ENCODE measurements around the gene C14orf180.

Gene C14orf180

DNA sequence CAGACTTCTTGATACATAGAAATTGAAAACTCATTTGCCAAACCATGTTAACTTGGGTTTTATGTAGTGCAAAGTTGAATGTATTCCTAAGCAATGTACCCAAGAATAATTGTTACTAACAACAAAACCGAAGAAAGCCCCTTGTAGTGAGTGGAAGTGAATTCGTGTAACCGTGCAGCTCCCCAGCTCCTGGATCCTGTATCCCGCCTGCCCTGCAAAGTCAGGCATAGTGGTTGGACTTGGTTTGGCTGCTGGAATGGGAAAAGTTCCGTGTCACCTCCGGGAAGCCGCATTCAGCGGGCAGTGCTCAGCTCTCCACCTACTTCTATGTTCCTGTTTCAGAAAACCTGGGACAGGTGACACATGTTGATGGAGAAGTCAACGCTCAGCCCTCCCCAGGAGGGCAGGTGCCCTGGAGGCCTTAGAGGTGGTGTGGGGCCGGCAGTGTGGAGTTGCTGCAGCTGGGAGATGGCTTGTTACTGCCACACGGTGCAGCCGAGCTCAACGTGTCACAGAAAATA, 29.2 kb upstream of the C14orf180 start:
- no peak for DNase-seq (ENCODE audit: low read depth)

DNA sequence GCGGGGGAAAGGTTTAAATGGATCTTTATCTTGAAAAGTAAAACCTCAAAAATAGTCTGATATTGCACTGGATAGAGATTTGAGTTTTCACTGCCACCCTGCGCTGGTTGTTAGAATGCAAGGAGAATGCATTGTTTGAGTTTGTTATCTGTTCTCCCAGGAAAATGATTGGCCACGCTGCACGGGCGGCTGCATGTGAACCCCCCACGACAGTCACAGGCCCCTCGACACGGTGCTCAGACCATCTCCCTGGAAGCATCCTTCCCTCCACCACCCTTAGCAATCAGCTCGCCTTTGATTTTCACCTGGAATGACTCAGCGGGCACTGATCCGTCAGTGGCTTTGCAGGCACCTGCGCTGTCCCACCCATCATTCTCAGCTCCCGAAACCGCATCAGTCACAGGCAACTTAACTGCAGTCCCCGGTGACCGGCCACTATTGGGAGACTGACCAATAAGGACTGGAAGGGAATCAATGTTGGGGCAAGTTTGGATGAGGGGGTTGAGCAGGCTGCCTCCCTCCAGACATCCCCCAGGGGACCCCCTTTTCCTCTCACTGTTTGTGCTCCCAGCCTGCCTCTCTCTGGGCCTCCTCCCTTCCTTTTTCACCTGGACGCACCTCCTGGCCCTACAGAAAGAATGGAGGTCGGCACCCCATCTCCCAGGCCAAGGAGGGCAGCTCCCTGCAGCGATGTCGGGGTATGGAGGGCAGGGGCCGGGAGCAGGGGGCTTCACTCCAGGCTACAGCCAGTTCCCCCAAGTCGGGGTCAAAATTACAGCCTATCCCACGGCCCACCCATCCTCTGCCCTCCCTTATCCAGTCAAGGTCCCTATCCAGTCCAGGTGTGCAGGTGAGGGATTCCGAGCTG, 28.5 kb upstream of the C14orf180 start:
- DNase-seq (ENCODE audit: low read depth), result no peak

DNA sequence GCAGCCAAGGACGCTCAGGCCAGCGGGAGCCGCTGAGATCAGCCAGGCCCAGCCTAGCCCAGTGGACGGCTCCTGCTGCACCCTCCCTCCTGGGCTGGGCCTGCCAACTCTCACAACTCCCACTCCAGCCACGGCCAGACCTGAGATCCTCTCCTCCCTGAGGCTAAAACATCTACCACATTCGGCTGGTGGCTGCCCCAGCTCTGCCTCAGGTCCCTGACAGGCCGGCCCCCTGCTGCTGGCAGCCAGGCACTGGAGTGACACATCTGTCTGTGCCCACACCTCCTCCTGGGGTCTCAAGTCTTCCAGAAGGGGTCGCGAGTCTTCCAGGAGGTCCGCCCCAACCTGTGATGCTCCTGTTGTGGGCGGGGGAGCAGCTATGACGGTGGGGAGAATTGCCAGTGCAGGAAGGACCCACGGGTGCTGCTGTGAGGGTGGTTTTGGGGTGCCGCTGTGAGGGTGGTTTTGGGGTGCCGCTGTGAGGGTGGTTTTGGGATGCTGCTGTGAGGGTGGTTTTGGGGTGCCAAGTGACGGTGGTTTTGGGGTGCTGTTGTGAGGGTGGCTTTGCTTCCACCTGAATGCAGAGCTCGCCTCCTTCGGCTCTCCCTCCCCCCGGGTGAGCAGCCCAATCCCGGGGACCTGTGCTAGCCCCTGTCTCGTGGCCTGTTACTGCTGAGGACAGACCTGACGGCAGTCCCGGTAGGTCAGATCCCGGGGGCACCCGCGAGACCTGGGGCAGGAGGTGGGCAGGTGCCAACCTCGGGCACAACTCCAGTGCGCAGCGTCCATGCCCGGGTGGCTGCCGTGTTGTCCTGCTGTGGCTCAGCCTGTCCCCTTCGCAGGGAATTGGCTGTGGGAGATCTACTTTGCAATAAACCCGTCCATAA, 27.5 kb upstream of the C14orf180 start:
- DNase-seq (ENCODE audit: low read depth), result no peak

DNA sequence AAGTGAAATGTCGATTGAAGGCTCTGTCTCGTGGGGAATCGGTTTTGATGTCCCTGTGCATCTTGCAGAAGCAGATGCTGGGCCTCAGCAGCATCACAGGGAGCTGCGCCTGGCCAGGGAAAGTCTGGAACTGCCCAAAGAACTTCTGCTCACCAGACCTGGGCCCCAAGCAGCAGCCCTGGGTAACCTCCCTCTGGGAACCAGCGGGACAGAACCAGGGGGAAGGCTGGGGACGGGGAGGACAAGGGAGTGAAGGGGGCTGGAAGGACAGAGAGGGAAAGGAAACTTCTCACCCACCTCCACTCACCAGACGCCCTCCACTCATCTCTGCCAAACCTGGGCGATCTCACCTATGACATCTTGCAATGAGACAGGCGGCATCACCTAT, 26.8 kb upstream of the C14orf180 start:
- DNase-seq (ENCODE audit: low read depth), result no peak

DNA sequence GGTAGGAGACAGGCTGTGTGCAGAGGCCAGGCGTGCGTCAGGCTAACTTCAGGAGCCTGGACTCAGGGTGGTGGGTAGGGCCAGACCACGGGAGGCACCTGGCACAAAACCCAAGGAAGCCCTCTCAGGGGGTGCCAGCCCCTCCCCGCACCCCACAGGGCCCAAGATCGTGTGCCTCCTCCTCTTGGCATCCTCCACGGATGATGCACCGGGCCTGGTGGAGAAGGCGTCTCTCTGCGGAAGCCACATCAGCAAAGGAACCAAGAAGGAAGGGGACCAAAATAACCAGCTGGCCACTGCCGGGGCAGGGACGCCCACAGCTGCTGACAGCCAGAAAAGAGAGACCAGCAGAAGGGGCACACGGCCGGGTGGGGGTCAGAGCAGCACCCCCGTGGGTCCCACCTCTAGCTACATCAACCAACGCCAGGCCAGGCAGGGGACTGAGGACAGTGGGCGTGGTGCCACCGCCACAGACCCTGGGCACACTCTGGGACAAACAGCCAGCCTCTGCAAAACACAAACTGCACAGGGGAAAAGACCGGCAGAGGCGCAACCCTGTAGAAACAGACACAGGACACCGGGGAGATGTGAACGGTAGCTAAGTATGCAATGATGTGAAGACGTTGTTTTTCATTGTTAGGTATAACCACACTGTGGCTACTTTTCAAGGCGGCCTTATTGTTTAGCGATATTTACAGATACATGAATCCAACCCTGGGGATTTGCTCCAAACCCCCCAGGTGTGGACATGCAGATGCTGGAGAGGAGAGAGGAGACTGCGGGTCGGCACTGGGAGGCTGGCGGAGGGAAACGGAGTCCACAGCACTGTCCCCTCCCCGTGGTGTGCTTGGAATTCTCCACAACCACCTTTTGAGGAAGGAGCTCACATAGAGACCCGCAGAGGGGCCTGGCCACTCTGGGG, 26.1 kb upstream of the C14orf180 start:
- no peak for DNase-seq (ENCODE audit: low read depth)

DNA sequence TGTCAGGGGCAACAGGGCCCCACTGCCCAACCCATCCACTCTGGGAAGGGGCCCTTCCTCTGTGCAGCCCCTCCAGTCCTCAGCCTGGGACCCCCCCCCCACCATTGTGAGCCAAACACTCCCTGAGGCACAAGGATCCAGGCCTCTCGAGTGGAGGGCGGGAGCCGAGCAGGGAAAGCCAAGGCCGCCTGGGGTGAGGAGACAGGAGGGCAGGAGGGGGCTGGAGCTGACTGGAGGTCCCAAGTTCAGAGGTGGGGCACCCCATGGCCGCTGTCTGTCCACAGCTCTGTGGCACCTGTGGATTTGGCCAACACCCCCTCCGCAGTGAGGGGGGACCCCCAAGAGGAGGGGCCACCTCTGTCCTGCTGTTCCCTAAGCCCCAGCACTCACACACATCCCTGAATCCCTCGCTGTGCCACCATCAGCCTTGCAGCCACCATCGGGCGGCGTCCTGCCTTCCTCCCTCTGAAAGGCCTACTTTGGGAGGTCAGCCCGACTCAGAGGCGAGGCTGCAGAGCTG, 25.4 kb upstream of the C14orf180 start:
- no peak for DNase-seq (ENCODE audit: low read depth)

DNA sequence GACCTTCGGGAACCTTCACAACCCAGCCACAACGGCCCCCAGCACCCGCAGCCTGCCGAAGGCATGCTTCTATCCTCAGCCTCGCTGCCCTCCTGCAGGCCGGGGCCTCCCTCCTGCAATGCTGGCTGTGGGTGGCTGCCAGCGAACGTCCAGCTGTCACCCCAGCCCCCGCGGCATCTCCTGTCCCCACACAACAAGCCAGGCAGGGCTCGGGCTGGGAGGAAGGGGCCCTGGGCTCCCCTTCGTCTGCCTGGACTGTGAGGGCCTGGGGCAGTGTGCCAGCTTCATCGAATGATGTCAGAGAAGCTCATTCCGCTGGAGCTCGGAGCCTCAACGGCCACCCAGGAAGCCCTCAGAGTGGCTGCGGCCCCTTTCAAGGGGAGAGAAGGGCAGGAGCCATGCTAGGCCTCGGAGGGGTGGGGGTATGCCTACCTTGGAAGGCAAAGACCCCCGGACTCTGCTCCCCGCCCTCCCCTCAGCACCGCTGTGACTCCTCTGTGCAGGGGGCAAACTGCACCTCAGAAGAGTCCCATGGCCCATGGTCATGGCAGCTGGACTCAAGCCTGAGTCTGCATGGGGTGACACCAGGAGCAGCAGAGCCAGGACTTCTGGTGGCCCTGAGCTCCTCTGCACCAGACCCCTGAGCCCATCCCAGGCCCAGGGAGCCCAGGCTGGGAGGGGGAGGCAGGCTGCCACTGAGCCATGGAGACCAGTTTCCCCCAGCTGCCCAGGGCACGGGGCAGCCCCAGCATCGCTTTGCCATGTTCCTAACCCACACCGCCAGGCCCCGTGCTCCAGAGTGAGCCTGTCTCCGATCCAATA, 24.7 kb upstream of the C14orf180 start:
- DNase-seq (ENCODE audit: low read depth), result no peak

DNA sequence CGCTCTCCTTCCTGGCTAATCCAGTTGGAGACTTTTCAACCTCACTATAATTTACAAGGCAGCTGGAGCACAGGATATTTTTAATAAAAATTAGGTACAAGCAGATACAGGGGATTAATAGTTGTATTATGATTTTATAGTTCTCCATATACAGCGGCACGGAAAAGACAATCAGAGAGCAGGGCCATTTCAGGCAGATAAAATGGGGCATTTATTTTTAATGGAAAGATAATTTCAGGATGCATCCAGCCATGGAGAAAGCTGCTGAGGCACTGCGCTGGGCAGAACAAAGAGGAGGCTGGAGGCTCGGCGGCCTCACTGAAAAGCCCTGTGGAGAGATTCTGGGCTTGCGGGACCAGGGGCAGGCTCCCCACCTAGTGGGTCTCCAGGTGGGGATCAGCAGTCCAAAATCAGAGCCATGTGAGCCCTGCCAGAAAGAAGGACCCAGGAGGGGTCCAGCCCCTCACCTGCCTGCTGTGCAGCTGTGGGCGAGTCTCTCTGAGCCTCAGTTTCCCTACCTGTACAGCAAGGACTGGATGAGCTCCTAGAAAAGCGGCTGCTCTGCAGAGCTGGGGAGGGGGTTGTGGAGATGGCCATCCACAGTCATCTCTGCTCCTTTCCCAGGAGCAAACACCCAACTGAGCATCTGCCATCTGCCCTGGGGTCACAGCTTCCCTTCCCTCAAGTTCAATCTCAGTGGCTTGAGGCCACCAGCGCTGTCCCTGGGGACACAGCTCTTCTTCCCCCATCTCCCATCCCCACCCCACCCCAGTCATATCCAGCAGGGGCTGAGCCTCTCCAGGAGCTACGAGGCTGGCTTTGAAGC, 23.9 kb upstream of the C14orf180 start:
- no peak for DNase-seq (ENCODE audit: low read depth)

DNA sequence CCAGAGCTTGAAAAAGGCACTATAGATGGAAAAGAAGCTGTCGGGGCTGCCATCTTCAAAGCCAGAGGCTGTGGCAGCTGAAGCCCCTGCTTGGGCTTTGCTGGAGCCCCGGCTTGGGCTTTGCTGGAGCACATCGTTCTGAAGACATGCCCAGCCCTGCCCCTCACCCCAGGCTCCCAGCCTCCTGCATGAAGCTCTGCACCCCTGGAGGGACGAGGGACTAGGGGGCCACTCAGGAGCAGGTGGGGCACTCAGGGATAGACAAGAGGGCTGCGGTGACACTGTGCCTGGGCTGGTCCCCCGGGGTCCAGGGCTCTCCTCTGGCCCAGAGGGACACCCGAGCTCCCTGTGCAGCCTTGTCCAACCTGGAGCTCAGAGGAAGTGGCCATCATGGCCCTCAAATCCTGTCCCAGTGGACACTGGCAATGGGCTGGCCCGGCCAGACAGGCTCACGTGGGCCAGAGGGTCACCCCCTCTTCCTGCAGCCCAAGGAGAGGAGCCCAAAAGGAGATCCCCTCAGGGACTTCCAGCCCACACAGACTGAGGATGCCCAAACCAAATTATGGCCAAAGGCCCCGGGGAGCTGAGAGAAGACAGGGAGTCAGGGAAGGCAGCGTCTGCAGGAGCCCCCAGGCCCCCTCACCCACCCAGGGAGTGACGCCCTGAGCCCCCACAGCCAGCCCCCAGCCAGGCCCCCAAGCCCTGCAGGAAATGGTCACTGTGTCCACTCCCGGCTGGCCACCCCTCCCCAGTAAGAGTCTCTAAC, 23.1 kb upstream of the C14orf180 start:
- no peak for DNase-seq (ENCODE audit: low read depth)

DNA sequence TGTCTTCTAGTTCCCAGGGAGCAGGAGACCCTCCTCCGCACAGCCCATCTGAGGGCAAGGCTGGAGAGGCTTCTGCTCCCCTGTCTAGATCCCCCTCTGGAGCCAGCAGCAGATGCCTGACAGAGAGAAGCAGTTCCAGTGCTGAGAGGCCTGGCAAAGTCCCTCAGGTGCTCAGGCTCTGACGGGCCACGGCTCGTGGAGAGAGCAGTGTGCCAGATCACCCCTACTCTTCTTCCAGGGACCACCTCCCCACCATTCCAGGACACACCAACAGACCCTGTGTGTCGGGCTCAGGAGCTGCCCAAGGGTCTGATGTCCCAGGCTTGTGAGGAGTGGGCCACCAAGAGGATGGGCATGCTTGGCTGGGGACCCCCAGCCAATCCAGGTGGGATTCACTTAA, 22.5 kb upstream of the C14orf180 start:
- DNase-seq (ENCODE audit: low read depth), result no peak

DNA sequence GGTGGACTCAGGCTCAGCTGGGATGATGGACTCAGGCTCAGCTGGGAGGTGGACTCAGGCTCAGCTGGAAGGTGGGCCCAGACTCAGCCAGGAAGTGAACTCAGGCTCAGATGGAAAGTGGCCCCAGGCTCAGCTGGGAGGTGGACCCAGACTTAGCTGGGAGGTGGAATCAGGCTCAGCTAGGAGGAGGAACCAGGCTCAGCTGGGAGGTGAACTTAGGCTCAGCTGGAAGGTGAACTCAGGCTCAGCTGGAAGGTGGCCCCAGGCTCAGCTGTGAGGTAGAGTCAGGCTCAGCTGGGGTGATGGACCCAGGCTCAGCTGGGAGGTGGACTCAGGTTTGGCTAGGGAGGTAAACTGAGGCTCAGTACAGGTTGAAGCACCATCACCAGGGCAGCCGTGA, 21.8 kb upstream of the C14orf180 start:
- DNase-seq (ENCODE audit: low read depth), result no peak

DNA sequence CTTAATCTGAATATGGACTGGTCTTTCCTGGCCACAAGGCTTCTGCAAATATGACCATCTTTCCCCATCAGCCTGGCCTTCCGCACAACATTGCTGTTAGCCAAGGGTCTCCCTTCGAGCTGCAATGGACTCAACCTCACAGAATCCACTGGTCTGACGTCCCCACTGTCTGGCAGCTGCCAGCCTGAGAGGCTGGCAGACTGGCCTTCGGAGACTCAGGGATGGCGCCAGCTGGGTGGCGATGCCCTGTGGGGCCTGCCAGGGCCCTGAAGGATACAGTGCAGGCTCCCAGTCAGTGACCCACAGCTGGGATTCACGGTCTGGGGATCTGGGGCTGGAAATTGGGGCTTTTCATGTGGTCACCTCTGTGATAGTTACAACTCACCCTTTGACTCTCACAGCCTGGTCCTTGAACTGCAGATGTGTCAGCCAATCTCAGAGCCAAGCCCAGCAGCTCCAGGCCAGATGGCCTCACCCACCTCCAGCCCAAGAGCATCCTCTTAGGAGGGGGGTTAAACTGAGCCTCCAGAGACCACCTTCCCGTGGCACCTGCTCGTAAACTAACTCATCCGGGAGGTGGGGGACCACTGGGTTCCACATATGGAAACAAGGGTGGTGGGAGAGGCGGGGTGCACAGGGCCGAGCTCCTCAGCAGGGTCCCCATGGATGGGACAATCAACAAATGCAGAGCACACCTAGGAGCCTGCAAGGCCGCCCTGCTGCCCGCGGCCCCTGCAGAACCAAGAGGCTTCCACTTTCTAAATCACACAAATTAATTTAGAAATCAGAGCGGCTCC, 21.1 kb upstream of the C14orf180 start:
- no peak for DNase-seq (ENCODE audit: low read depth)

DNA sequence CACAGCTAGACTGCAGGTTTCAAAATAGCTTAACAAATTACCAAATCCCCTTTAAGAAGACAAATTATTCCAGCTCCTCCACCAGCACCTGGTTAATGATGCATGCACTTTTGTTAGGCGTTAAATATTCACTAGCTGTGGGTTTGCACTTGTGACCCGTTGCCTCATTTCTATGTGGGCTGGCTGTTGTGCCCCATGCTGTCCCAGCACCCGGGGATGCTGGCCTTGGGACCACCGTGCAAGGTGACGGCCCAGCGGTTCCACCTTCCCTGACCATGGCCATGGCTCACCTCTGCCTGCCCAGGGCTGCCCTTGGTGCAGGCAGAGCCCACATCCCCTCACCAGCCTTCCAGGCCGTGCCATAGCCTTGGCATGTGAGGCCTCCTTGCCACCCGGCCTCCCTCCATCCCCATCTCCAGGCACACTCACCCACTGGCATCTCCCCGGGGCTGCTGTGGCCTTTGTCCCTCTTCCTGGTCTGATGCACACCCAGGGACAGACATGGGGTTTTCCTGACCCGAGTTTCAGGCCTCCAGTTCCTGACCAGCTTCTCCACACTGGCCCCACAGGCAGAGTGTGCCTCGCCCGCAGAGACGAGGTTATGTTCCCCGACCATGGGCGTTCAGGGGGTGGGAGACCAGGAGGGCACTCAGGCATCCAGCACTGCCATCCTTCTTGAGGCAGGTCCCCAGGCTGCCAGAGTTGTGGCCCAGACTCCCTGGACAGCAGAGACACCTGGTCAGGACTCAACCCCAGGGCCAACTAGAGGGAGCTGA, 20.3 kb upstream of the C14orf180 start:
- no peak for DNase-seq (ENCODE audit: low read depth)

DNA sequence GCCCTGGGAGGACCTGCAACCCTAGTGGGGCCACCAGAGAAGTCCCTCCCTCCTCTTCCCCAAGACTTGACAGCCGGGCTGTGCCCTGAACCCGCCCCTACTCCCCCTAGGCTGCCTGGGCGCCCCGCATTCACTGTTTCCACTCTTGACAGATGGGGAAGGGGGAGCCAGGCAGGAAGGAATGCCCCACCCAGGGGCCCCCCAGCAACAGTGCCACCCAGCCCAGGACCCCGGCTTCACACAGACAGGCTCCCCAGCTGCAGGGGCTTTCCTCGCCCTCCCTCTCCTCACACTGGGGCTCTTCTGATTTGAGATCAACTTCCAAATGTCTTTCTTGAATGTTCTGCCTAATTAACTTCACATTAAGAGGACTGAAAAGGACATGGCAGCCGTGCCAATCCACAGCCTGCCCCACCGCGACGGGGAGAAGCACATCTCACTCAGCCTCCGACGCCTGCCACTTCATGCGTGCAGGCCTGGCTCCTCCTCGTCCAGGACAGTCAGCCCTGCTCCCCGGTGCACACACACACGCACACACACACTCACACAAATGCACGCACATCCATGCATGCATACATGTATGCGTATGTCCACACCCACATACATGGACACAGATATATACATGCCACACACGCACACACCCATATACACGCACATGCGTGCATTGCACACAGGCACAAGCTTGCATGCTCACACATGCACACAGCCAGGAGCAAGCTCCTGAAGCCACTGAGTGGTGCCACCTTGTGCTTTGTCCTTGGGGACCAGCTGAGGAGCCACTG, 19.6 kb upstream of the C14orf180 start:
- DNase-seq (ENCODE audit: low read depth), result no peak

DNA sequence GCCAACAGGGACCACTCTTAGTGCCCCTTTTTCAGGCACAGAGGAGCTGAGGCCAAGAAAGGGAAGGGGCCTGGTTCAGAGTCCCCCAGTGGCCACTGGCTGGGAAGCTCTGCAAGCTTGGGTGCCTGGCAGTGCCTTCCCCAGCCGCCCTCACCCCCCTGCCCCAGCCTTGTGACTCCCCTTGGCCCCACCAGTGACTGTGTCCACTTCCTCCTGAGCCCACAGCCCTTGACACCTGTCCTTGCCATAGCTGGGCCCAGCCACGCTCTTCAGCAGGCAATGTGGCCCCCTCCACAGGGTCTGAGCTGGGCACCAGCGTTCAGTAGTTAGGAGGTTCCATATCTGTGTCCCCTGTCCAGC, 19.0 kb upstream of the C14orf180 start:
- no peak for DNase-seq (ENCODE audit: low read depth)

DNA sequence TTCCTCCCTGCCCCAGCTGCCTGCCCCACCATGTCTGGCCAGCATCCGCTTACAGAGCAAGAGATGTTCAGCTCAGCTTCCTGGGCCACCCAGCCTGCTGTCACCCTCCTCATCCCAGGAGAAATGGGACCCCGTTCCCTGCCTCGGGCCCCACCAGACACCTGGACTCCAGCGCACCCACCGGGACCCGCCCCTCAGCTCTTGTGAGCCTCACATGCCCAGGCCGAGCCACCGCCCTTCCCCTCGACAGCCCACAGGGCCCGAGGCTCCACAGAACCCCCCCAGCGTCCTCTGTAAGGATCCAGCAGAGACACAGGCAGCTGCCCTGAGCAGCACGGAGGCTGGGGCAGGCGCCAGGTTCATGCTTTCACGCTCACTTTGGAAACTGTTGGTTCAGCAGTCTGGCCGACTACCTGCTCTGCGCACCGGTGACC, 18.4 kb upstream of the C14orf180 start:
- no peak for DNase-seq (ENCODE audit: low read depth)

All from activated T-helper 9 cell treated with anti-CD3 and anti-CD28 coated beads, Interleukin-2, amount 50 U/mL, for 16 hours (primary cell).